H1 (cell line): ENCODE data around the gene PLEKHA3. TPM values are rescaled to one million over a fixed set of nuclear protein-coding genes. Genes with fewer than 3 reads are reported as not detected.

ENCODE experiments used
- CTCF ChIA-PET: fragments of 300-600 bp; sonication (Branson Sonifier 250); formaldehyde crosslinking; loops from one replicate; lab custom pipeline; 2021; ENCODE audit not compliant: partially characterized antibody; lab: Charles Lee
- POLR2A ChIA-PET: fragments of 300-600 bp; sonication (Branson Sonifier 250); formaldehyde crosslinking; loops from one replicate; lab custom pipeline; 2021; ENCODE audit warnings: inconsistent platforms; ENCODE audit not compliant: partially characterized antibody; lab: Charles Lee
- DNase-seq, 2 experiments: peaks; one replicate each; pipeline versions ENCODE4 v3.0.0 to v3.0.0-alpha.2; 2010 to 2022; ENCODE audit warnings: low spot score in 2 of 2, low read depth in 1 of 2, mixed read lengths in 1 of 2
- FAIRE-seq: peaks from 2 replicates; lab custom pipeline; 2011; peaks lifted over from hg19 to GRCh38; lab: Jason Lieb, UNC
- H2AFZ ChIP-seq: 2 replicates; pipeline ENCODE4 v1.8.1; 2012; ENCODE audit warnings: low read length, inconsistent platforms
- H2AK5ac ChIP-seq: 2 replicates; pipeline ENCODE4 v1.6.1; 2013; ENCODE audit warnings: low read depth, low read length
- H2BK120ac ChIP-seq: replicated peaks from 2 replicates; pipeline ENCODE3; 2013; ENCODE audit warnings: low read depth, low read length, inconsistent platforms
- H2BK12ac ChIP-seq: 2 replicates; pipeline ENCODE4 v1.6.1; 2013; ENCODE audit warnings: low read depth, low read length
- H2BK15ac ChIP-seq: 2 replicates; pipeline ENCODE4 v1.6.1; 2013; ENCODE audit warnings: low read length
- H2BK20ac ChIP-seq: 2 replicates; pipeline ENCODE4 v1.6.1; 2013; ENCODE audit warnings: low read length
- H2BK5ac ChIP-seq: 2 replicates; pipeline ENCODE4 v1.6.1; 2013; ENCODE audit warnings: low read depth, low read length
- H3K14ac ChIP-seq: 2 replicates; pipeline ENCODE4 v1.6.1; 2013; ENCODE audit warnings: inconsistent platforms; ENCODE audit not compliant: insufficient read length
- H3K18ac ChIP-seq: 2 replicates; pipeline ENCODE4 v1.6.1; 2013; ENCODE audit warnings: low read length; ENCODE audit errors: extremely low read depth
- H3K23ac ChIP-seq: 2 replicates; pipeline ENCODE4 v1.6.1; 2013; ENCODE audit warnings: inconsistent platforms; ENCODE audit not compliant: insufficient read length
- H3K23me2 ChIP-seq: 2 replicates; pipeline ENCODE4 v1.6.1; 2013; ENCODE audit warnings: low read depth, low read length
- H3K27ac ChIP-seq: 2 replicates; pipeline ENCODE4 v1.6.1; 2011; ENCODE audit warnings: low read depth, low read length, inconsistent platforms
- H3K27me3 ChIP-seq, 4 experiments: replicated peaks in 1 of 4; 1 replicate in 1 of 4; 2 replicates in 3 of 4; pipeline versions ENCODE4 v1.6.1 to v1.8.1; 2011 to 2013; ENCODE audit warnings: low read length in 3 of 4, mild to moderate bottlenecking in 3 of 4, inconsistent platforms in 2 of 4, mixed read lengths in 2 of 4, moderate library complexity in 1 of 4; ENCODE audit not compliant: control insufficient read depth in 3 of 4, insufficient read depth in 3 of 4; ENCODE audit errors: extremely low read depth in 1 of 4
- H3K36me3 ChIP-seq, 4 experiments: 2 replicates each; pipeline versions ENCODE4 v1.6.1 to v1.8.1; 2011 to 2013; ENCODE audit warnings: mild to moderate bottlenecking in 4 of 4, low read length in 3 of 4, moderate library complexity in 2 of 4, control low read depth in 1 of 4, inconsistent platforms in 1 of 4; ENCODE audit not compliant: insufficient read depth in 4 of 4, control insufficient read depth in 2 of 4
- H3K4ac ChIP-seq: replicated peaks from 2 replicates; pipeline ENCODE3; 2013; ENCODE audit warnings: low read length, low read depth, mixed read lengths, inconsistent platforms; ENCODE audit not compliant: insufficient read length
- H3K4me1 ChIP-seq, 4 experiments: replicated peaks in 1 of 4; 1 replicate in 1 of 4; 2 replicates in 3 of 4; pipeline versions ENCODE4 v1.6.1 to v1.8.1; 2011 to 2013; ENCODE audit warnings: low read length in 3 of 4, inconsistent platforms in 2 of 4, mixed read lengths in 1 of 4; ENCODE audit not compliant: insufficient read depth in 4 of 4, control insufficient read depth in 3 of 4
- H3K4me2 ChIP-seq, 2 experiments: 2 replicates each; pipeline versions ENCODE4 v1.6.1 to v1.8.1; 2011 to 2013; ENCODE audit warnings: low read depth in 2 of 2, low read length in 2 of 2, control low read depth in 1 of 2, inconsistent platforms in 1 of 2, mild to moderate bottlenecking in 1 of 2; ENCODE audit not compliant: insufficient read depth in 1 of 2
- H3K4me3 ChIP-seq, 4 experiments: fragments of 200-600, 300-600 bp in 1 of 4; sonication (generic), shearing (Covaris generic), sonication (Bioruptor Twin) in 1 of 4; 2 replicates each; pipeline versions ENCODE4 v1.5.1 to v1.8.1; 2011 to 2016; ENCODE audit warnings: low read length in 4 of 4, low read depth in 3 of 4, control low read depth in 2 of 4, inconsistent platforms in 2 of 4, mild to moderate bottlenecking in 2 of 4, mixed read lengths in 1 of 4, moderate library complexity in 1 of 4; ENCODE audit not compliant: insufficient read depth in 2 of 4; ENCODE audit errors: extremely low read depth in 1 of 4
- H3K56ac ChIP-seq: replicated peaks from 2 replicates; pipeline ENCODE3; 2013; ENCODE audit warnings: low read depth, mild to moderate bottlenecking, mixed read lengths, low read length, inconsistent platforms; ENCODE audit not compliant: insufficient read length
- H3K79me1 ChIP-seq: 2 replicates; pipeline ENCODE4 v1.6.1; 2013; ENCODE audit warnings: low read depth, low read length, control low read depth
- H3K79me2 ChIP-seq, 2 experiments: 2 replicates each; pipeline versions ENCODE4 v1.6.1 to v1.8.1; 2012 to 2013; ENCODE audit warnings: low read length in 2 of 2, mild to moderate bottlenecking in 2 of 2, inconsistent platforms in 1 of 2; ENCODE audit not compliant: insufficient read depth in 2 of 2, control insufficient read depth in 1 of 2
- H3K9ac ChIP-seq, 4 experiments: replicated peaks in 1 of 4; 1 replicate in 1 of 4; 2 replicates in 3 of 4; pipeline versions ENCODE4 v1.6.1 to v1.8.1; 2011 to 2013; ENCODE audit warnings: low read depth in 3 of 4, low read length in 3 of 4, control low read depth in 2 of 4, mild to moderate bottlenecking in 2 of 4, moderate library complexity in 2 of 4, inconsistent platforms in 1 of 4; ENCODE audit errors: extremely low read depth in 1 of 4
- H3K9me3 ChIP-seq, 2 experiments: 2 replicates each; pipeline versions ENCODE4 v1.6.1 to v1.8.1; 2012 to 2013; ENCODE audit warnings: mild to moderate bottlenecking in 2 of 2, moderate library complexity in 2 of 2, control low read depth in 1 of 2, inconsistent platforms in 1 of 2, low read depth in 1 of 2, low read length in 1 of 2, mixed read lengths in 1 of 2; ENCODE audit not compliant: insufficient read depth in 2 of 2
- H4K20me1 ChIP-seq, 2 experiments: replicated peaks in 1 of 2; 2 replicates each; pipeline versions ENCODE3 to v1.8.1; 2011 to 2013; ENCODE audit warnings: inconsistent platforms in 2 of 2, low read length in 2 of 2, mild to moderate bottlenecking in 1 of 2; ENCODE audit not compliant: insufficient read depth in 2 of 2, control insufficient read depth in 1 of 2
- H4K5ac ChIP-seq: 2 replicates; pipeline ENCODE4 v1.6.1; 2013; ENCODE audit warnings: low read length, low read depth, mixed read lengths, inconsistent platforms; ENCODE audit not compliant: insufficient read length
- H4K8ac ChIP-seq: 2 replicates; pipeline ENCODE4 v1.8.0; 2013; ENCODE audit warnings: mild to moderate bottlenecking, moderate library complexity, low read length, inconsistent platforms; ENCODE audit not compliant: insufficient read depth; ENCODE audit errors: extremely low read depth
- H4K91ac ChIP-seq: replicated peaks from 2 replicates; pipeline ENCODE3; 2013; ENCODE audit warnings: low read length, mixed read lengths, inconsistent platforms; ENCODE audit not compliant: insufficient read length
- ASH2L ChIP-seq: fragments of 200-600, 300-600 bp; sonication (generic); IDR thresholded peaks from one replicate; pipeline ENCODE4 v1.7.1; 2017; ENCODE audit warnings: low read length
- BRCA1 ChIP-seq: IDR thresholded peaks from 2 replicates; pipeline ENCODE4 v1.6.1; 2012; ENCODE audit warnings: low read depth, low read length, improper control_type of control experiment
- EP300 ChIP-seq, 2 experiments: IDR thresholded peaks; 1 replicate in 1 of 2; 2 replicates in 1 of 2; pipeline ENCODE4 v1.6.1; 2011 to 2012; ENCODE audit warnings: low read depth in 2 of 2, low read length in 2 of 2, mild to moderate bottlenecking in 2 of 2, borderline replicate concordance in 1 of 2, inconsistent platforms in 1 of 2, moderate library complexity in 1 of 2
- FOSL1 ChIP-seq: IDR thresholded peaks from 2 replicates; pipeline ENCODE4 v1.6.1; 2011; ENCODE audit warnings: mild to moderate bottlenecking, low read depth, low read length, moderate library complexity; ENCODE audit not compliant: insufficient read depth
- JUN ChIP-seq: IDR thresholded peaks from 2 replicates; pipeline ENCODE4 v1.6.1; 2011; ENCODE audit warnings: low read depth, mild to moderate bottlenecking, improper control_type of control experiment, low read length
- KDM4A ChIP-seq: IDR thresholded peaks from one replicate; pipeline ENCODE4 v1.7.1; 2012; ENCODE audit warnings: low read depth, mild to moderate bottlenecking, moderate library complexity, low read length, inconsistent platforms; ENCODE audit not compliant: severe bottlenecking
- KDM5A ChIP-seq: fragments of 200-600 bp; IDR thresholded peaks from 2 replicates; pipeline ENCODE4 v1.7.1; 2012; ENCODE audit warnings: mild to moderate bottlenecking, low read length, inconsistent platforms, mixed read lengths
- MAX ChIP-seq: IDR thresholded peaks from 2 replicates; pipeline ENCODE4 v1.6.1; 2012; ENCODE audit warnings: inconsistent platforms
- NANOG ChIP-seq: IDR thresholded peaks from 2 replicates; pipeline ENCODE4 v1.6.1; 2011; ENCODE audit warnings: low read length, low read depth, mild to moderate bottlenecking, inconsistent platforms; ENCODE audit not compliant: insufficient read depth, poor library complexity, severe bottlenecking
- NRF1 ChIP-seq: IDR thresholded peaks from 2 replicates; pipeline ENCODE4 v1.6.1; 2011; ENCODE audit warnings: mild to moderate bottlenecking, low read depth, low read length, improper control_type of control experiment
- POU5F1 ChIP-seq: IDR thresholded peaks from 2 replicates; pipeline ENCODE4 v1.6.1; 2011; ENCODE audit warnings: low read depth, mild to moderate bottlenecking, low read length, moderate library complexity
- RBBP5 ChIP-seq: IDR thresholded peaks from 2 replicates; pipeline ENCODE4 v1.7.1; 2012; ENCODE audit warnings: low read depth, mild to moderate bottlenecking, inconsistent platforms, low read length, moderate library complexity, borderline replicate concordance
- RFX5 ChIP-seq: IDR thresholded peaks from 2 replicates; pipeline ENCODE4 v1.6.1; 2011; ENCODE audit warnings: low read depth, low read length, improper control_type of control experiment, borderline replicate concordance
- SP1 ChIP-seq: IDR thresholded peaks from 2 replicates; pipeline ENCODE4 v1.6.1; 2011; ENCODE audit warnings: low read depth, low read length
- TBP ChIP-seq: IDR thresholded peaks from 2 replicates; pipeline ENCODE4 v1.6.1; 2011; ENCODE audit warnings: low read depth, low read length, improper control_type of control experiment
- WGBS, 2 experiments: shearing (Covaris generic) in 1 of 2; methylation state at CpG; one replicate each; pipeline versions ENCODE4 v1.1.6 to v1.1.7; 2013 to 2015; ENCODE audit warnings: low lambda C conversion rate in 2 of 2, mixed read lengths in 2 of 2, inconsistent platforms in 1 of 2, low coverage in 1 of 2, missing lambda C conversion rate in 1 of 2; ENCODE audit not compliant: insufficient replicate concordance in 2 of 2, insufficient coverage in 1 of 2, insufficient read length in 1 of 2; ENCODE audit errors: extremely low coverage in 1 of 2, missing lambda C conversion rate in 1 of 2; 5-methylcytosine and 5-hydroxymethylcytosine counted together
- polyA plus RNA-seq, 7 experiments: library from polyadenylated mRNA; depleted of rRNA in 3 of 7; stranded (reverse) in 5 of 7; unstranded in 2 of 7; fragments of >200 nt in 5 of 7; fragments of 200-250 nt in 2 of 7; gene quantifications; 1 replicate in 5 of 7; 2 replicates in 1 of 7; 4 replicates in 1 of 7; pipeline versions ENCODE4 v1.2.1 to v1.2.3, GENCODE V29; 2011 to 2013; ENCODE audit warnings: missing spikeins in 2 of 7, mixed read lengths in 2 of 7
- total RNA-seq: library from RNA; stranded (reverse); fragmentation: NEBNext Ultra II Directional; extraction: Animal tissue kit (Norgen Biotek cat#: 25700); gene quantifications from 2 replicates; pipeline ENCODE4 v1.2.1, GENCODE V29; 2021

Gene PLEKHA3
- total and polyA plus RNA-seq, 2 of the 8 experiments (the other 6 are each of a cell fraction or from before 2014, with no cell fraction given), result 1.9 to 20.1 TPM

DNA sequence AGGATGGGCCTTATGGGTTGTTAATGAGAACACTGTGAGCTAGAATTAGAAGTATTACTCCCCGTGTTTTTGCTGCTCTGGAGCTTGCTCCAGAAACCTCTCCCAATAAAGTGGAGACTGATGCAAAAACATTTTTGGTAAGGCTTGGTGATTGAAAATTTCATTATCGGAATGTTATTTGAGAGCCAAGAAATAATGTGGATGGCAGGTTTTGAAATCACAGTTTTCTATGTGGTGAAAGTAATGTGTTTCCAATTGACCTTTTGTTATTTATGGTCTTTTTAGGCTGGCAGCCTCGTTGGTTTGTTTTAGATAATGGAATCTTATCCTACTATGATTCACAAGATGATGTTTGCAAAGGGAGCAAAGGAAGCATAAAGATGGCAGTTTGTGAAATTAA is 5.1 kb downstream of the PLEKHA3 start:
- H3K4ac ChIP-seq, result no peak overlapping the region
- peaks cover 0 to 10% (median 4%) of the 10 kb centered on the region in 4 experiments; a peak in 3 of 7 replicates for H3K4me1 ChIP-seq
- FAIRE-seq (no peak), DNase-seq (no peak)
- no peak overlapping the region for H2AFZ ChIP-seq
- no peaks in the 10 kb centered on the region for H3K36me3 ChIP-seq
- H3K23me2 ChIP-seq, result peaks cover 4% of the 10 kb centered on the region; the same call in 1 of the 2 replicates
- TF ChIP-seq FOSL1 (no peak), BRCA1 (no peak), MAX (no peak), RFX5 (no peak), POU5F1 (no peak), SP1 (no peak), KDM4A (no peak), NANOG (no peak), EP300 (IDR thresholded peaks at IDR 0.05; ENCODE audit: borderline replicate concordance in 1 of 2, low read depth in 2 of 2, low read length in 2 of 2) (no peak), KDM5A (no peak), JUN (no peak), TBP (no peak), NRF1 (no peak), ASH2L (no peak), RBBP5 (no peak)
- no peak overlapping the region for H4K91ac ChIP-seq
- CTCF ChIA-PET, result no interaction called here
- WGBS, 2 experiments, result 81% methylated on average over 3 of the region's 3 CpGs; no CpG with 5 or more reads in 1 of the 2 experiments
- H3K9ac ChIP-seq, result no peak overlapping the region
- H2BK120ac ChIP-seq, result no peak overlapping the region
- no peak overlapping the region for H4K5ac ChIP-seq
- no peak overlapping the region for H4K8ac ChIP-seq
- H2BK15ac ChIP-seq, result no peak overlapping the region
- H2BK20ac ChIP-seq, result no peak overlapping the region
- H3K18ac ChIP-seq, result no peak overlapping the region
- POLR2A ChIA-PET, result no interaction called here
- H3K27me3 ChIP-seq, result no peaks in the 10 kb centered on the region
- no peaks in the 10 kb centered on the region for H3K9me3 ChIP-seq
- H2BK12ac ChIP-seq, result no peak overlapping the region
- no peak overlapping the region for H2BK5ac ChIP-seq
- no peak overlapping the region for H3K23ac ChIP-seq
- H3K27ac ChIP-seq, result no peak overlapping the region
- no peak overlapping the region for H3K4me3 ChIP-seq
- peaks cover 2 to 3% of the 10 kb centered on the region in 2 experiments for H4K20me1 ChIP-seq
- no peak overlapping the region for H2AK5ac ChIP-seq
- H3K79me2 ChIP-seq, result peaks cover 0 to 33% of the 10 kb centered on the region in 2 experiments; a peak in 2 of 4 replicates
- H3K14ac ChIP-seq, result no peak overlapping the region
- no peak overlapping the region for H3K56ac ChIP-seq
- H3K4me2 ChIP-seq, result no peak overlapping the region
- H3K79me1 ChIP-seq, result peaks cover 2% of the 10 kb centered on the region; the same call in 1 of the 2 replicates
